Loucy (cell line): ENCODE results near the gene MRGPRE.

Experiments used
- H2AFZ ChIP-seq: fragments of 200-600 bp; sonication (generic); 2 replicates; pipeline ENCODE4 v1.6.0; 2016; ENCODE audit warnings: antibody characterized with exemption, mild to moderate bottlenecking, low read length, moderate library complexity
- H3F3A ChIP-seq: fragments of 200-600 bp; 2 replicates; pipeline ENCODE4 v1.6.0; 2016; ENCODE audit warnings: antibody characterized with exemption, low read depth, mild to moderate bottlenecking
- H3K27me3 ChIP-seq: fragments of 200-600 bp; sonication (generic); 2 replicates; pipeline ENCODE4 v1.6.1; 2014; ENCODE audit warnings: low read length, mild to moderate bottlenecking; ENCODE audit not compliant: insufficient read depth, poor library complexity, severe bottlenecking
- H3K36me3 ChIP-seq: fragments of 200-600 bp; sonication (generic); 2 replicates; pipeline ENCODE4 v1.6.1; 2016; ENCODE audit warnings: low read length; ENCODE audit not compliant: insufficient read depth
- H3K4me1 ChIP-seq: fragments of 200-600 bp; sonication (generic); 2 replicates; pipeline ENCODE4 v1.5.1; 2014; ENCODE audit warnings: low read length, mild to moderate bottlenecking; ENCODE audit not compliant: insufficient read depth, poor library complexity, severe bottlenecking
- H3K4me2 ChIP-seq: fragments of 200-600 bp; sonication (generic); 2 replicates; pipeline ENCODE4 v1.6.0; 2014; ENCODE audit warnings: antibody characterized with exemption, low read length, low read depth, mild to moderate bottlenecking; ENCODE audit not compliant: poor library complexity, severe bottlenecking
- H3K4me3 ChIP-seq: fragments of 200-600 bp; sonication (generic); 2 replicates; pipeline ENCODE4 v1.5.1; 2014; ENCODE audit warnings: low read length, mild to moderate bottlenecking, mixed read lengths; ENCODE audit not compliant: poor library complexity, severe bottlenecking
- H3K79me2 ChIP-seq: fragments of 200-600 bp; sonication (generic); 2 replicates; pipeline ENCODE4 v1.6.1; 2014; ENCODE audit warnings: low read length; ENCODE audit not compliant: insufficient read depth
- H3K9ac ChIP-seq: fragments of 200-600 bp; sonication (generic); 2 replicates; pipeline ENCODE4 v1.6.0; 2014; ENCODE audit warnings: mild to moderate bottlenecking, low read depth, low read length, moderate library complexity; ENCODE audit not compliant: poor library complexity, severe bottlenecking
- H3K9me2 ChIP-seq: fragments of 200-600 bp; sonication (generic); replicated peaks from 2 replicates; pipeline ENCODE4 v1.6.1; 2016; ENCODE audit warnings: low read depth, low read length, mixed read lengths
- H3K9me3 ChIP-seq: fragments of 200-600 bp; sonication (generic); 2 replicates; pipeline ENCODE4 v1.6.1; 2014; ENCODE audit warnings: mild to moderate bottlenecking, antibody characterized with exemption, low read length, low read depth; ENCODE audit not compliant: insufficient read depth
- H4K20me1 ChIP-seq: fragments of 200-600 bp; sonication (generic); 2 replicates; pipeline ENCODE4 v1.6.0; 2014; ENCODE audit warnings: antibody characterized with exemption, low read length, mild to moderate bottlenecking; ENCODE audit not compliant: insufficient read depth, poor library complexity, severe bottlenecking
- EZH2phosphoT487 ChIP-seq: fragments of 200-600 bp; IDR thresholded peaks from 2 replicates; pipeline ENCODE4 v1.6.1; 2018; ENCODE audit warnings: antibody characterized with exemption, mild to moderate bottlenecking, moderate library complexity, borderline replicate concordance
- TF ChIP-seq, protein P1 (sequence below): fragments of 200-600 bp; sonication (generic); conservative IDR thresholded peaks from 2 replicates; pipeline ENCODE4 v1.5.1; 2014; ENCODE audit warnings: mild to moderate bottlenecking, antibody characterized with exemption, low read length

MRGPRE gene

DNA sequence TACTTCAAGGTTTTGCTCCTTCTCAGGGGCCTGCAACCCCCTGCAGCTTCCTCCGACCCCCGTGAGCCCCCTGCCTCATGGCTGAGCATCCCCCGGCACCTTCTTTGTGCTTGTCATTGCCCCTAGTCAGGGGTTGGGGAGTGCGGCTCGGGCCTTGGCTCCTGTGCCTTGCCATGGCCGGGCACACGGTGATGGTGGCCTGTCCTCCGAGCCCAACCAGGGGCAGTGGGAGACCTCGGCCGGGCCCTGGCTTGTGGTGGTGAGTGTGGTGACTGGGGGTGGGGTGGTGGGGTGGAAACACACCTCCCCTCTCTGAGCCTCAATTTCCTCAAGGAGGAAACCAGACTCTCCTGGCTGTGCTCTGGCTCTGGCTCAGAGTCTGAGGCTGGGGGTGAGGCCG is 12.1 kb downstream of the MRGPRE start:
- no peak overlapping the region for H3K4me2 ChIP-seq

DNA sequence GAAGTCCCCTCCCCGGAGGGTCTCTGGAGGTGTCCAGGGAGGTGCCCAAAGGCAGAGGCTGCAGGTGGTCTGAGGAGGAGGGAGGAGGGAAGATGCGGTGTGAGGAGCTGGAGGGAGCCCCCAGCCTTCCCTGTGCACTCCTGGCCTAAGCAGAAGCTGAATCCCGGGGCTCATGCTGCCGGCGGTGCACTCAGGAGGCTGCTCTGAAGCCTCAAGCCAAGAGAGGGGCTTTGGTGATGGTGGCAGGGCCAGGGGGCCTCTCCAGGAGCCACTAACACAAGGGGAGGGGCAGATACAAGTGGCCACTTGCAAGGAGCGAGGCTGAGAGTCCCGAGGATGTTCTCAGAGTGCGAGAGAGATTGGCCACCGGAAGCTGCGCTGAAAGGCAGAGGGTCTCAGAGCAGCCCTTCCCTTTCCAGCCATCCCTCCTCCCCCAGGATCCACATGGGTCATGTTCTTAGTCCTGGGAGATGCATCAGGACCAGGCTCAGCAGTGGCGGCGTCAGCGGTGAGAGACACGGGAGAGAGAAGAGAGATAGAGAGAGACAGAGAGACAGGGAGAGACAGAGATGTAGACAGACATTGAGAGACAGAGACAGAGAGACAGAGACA is 12.8 kb downstream of the MRGPRE start:
- peaks cover 69% of the 10 kb centered on the region for H3K4me1 ChIP-seq
- no peak overlapping the region for H2AFZ ChIP-seq

More for the DNA sequence above, 12.1 kb downstream of the MRGPRE start:
- Histone ChIP-seq H4K20me1 (no peaks in the 10 kb centered on the region), H2AFZ (no peak overlapping the region), H3K4me1 (peaks cover 72% of the 10 kb centered on the region), H3K27me3 (no peaks in the 10 kb centered on the region), H3K9me2 (no peaks in the 10 kb centered on the region), H3K9me3 (no peaks in the 10 kb centered on the region), H3K36me3 (no peaks in the 10 kb centered on the region), H3F3A (no peaks in the 10 kb centered on the region), H3K9ac (no peak overlapping the region), H3K4me3 (no peak overlapping the region), H3K79me2 (no peaks in the 10 kb centered on the region)
- TF ChIP-seq, protein P1, sequence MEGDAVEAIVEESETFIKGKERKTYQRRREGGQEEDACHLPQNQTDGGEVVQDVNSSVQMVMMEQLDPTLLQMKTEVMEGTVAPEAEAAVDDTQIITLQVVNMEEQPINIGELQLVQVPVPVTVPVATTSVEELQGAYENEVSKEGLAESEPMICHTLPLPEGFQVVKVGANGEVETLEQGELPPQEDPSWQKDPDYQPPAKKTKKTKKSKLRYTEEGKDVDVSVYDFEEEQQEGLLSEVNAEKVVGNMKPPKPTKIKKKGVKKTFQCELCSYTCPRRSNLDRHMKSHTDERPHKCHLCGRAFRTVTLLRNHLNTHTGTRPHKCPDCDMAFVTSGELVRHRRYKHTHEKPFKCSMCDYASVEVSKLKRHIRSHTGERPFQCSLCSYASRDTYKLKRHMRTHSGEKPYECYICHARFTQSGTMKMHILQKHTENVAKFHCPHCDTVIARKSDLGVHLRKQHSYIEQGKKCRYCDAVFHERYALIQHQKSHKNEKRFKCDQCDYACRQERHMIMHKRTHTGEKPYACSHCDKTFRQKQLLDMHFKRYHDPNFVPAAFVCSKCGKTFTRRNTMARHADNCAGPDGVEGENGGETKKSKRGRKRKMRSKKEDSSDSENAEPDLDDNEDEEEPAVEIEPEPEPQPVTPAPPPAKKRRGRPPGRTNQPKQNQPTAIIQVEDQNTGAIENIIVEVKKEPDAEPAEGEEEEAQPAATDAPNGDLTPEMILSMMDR, result no peak
- no peak for TF ChIP-seq EZH2phosphoT487

DNA sequence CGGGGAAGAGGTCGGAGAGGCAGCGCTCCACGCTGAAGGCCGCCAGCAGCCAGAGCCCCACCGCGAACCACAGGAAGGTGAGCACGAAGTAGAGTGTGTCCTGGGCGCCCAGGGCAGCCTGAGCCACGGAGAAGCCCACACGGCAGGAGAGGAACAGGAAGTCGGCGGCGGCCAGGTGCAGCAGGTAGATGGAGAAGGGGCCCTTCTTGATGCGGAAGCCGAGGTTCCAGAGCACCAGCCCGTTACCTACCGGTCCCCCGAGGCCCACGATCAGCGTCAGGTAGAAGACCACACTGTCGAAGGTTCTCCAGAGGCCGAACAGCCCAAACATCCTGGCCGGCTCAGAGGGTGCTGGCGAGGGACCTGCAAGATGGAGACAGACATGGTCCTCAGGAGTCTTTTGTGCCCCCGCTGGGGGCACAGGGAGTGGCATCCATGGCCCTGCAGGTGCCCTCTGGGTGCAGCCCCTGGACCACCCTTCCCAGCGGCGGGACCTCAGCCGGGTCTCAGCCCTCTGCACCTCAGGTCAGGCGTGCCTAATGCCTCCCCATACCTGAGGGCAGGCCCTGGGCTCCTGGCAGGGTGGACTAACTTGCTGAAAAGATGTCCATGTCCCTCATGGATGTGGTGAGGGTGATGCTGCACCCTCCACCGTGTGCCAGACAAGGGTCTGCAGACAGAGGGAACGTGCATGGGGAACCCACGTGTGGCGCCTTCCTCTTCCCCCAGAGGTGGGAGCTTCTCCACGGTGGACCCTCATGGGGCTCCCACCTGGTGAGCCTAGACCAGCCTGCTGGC is 13.5 kb downstream of the MRGPRE start, which contains the start of gene MRGPRG:
Gene MRGPRG, minus strand, starts transcription at position 331 of the 798 bp plus-strand sequence. Its CDS starts 0 bp downstream, at position 331.
- H3K4me2 ChIP-seq, result no peak within 1 kb of the TSS
- no peaks in the 10 kb centered on the region for H3K27me3 ChIP-seq
- H3K4me1 ChIP-seq, result peaks cover 62% of the 10 kb centered on the region
- H2AFZ ChIP-seq, result no peak within 1 kb of the TSS; the same call in 1 of the 2 replicates
- no peaks in the 10 kb centered on the region for H3K36me3 ChIP-seq
- no peaks in the 10 kb centered on the region for H3K9me2 ChIP-seq
- no peak within 1 kb of the TSS for H3K4me3 ChIP-seq
- no peak for TF ChIP-seq EZH2phosphoT487
- TF ChIP-seq, protein P1, result no peak
- H3K9ac ChIP-seq, result peak within 1 kb of the TSS; percentile 9
- H3F3A ChIP-seq, result no peaks in the 10 kb centered on the region
- H4K20me1 ChIP-seq, result no peaks in the 10 kb centered on the region
- H3K79me2 ChIP-seq, result no peaks in the 10 kb centered on the region
- H3K9me3 ChIP-seq, result no peaks in the 10 kb centered on the region

More for the DNA sequence above, 12.8 kb downstream of the MRGPRE start:
- Histone ChIP-seq H3K36me3 (no peaks in the 10 kb centered on the region), H4K20me1 (no peaks in the 10 kb centered on the region), H3F3A (no peaks in the 10 kb centered on the region), H3K9me3 (no peaks in the 10 kb centered on the region), H3K27me3 (no peaks in the 10 kb centered on the region), H3K4me3 (no peak overlapping the region), H3K9me2 (no peaks in the 10 kb centered on the region), H3K9ac (no peak overlapping the region), H3K4me2 (no peak overlapping the region), H3K79me2 (no peaks in the 10 kb centered on the region)
- TF ChIP-seq, protein P1, result no peak
- no peak for TF ChIP-seq EZH2phosphoT487
